Body of pancreas (tissue), 4 donors: ENCODE data around the gene SIRT7.

ENCODE experiments used
- POLR2A ChIP-seq, 3 donors: fragments of 450-650 bp; IDR thresholded peaks; one replicate each; pipeline ENCODE4 v1.6.1; 2016; ENCODE audit warnings: antibody characterized with exemption in 3 of 3, mild to moderate bottlenecking in 2 of 3
- TF ChIP-seq, protein P1 (sequence below), 7 experiments: fragments of 450-650 bp in 4 of 7; fragments of 200-600 bp in 3 of 7; sonication (generic) in 3 of 7; IDR thresholded peaks; one replicate each; pipeline ENCODE4 v1.5.1; 2016 to 2019; ENCODE audit warnings: antibody characterized with exemption in 7 of 7

DNA sequence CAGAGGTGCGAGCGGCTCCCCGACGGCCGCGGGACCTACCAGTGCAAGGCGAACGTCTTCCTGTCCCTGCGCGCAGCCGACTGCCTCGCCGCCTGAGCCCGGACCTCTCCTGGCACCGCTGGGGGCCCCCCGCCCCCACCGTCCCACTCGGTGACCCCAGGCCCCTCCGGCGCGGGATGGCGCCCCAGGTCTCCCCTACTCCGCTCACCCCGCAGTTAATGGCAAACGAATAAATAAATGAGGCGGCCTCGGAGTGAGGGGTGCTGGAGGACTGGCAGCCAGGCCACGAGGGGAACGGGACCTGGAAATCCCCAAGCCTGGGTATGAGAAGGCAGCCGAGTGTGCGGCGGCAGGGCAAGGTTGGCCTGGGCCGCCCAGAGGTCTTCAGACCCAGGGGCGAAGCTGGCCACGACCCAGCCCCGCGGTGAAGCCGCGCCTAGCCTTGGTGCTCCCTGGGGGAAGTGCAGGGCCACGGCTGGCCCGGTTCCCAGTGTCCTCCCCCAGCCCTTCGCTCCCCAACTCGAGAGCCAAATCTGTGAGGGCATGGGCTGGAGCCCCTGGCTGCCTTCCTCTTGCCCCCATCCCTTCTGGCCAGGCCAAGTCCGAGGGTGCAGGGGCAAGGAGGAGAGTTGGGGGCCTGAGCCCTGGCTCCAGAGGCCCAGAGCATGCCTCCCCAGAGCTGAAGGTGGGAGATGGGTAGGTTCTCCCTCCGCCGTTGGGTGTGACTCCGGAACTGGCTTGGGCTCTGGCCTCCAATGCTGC, 15.1 kb downstream of the SIRT7 start:
- TF ChIP-seq, protein P1, sequence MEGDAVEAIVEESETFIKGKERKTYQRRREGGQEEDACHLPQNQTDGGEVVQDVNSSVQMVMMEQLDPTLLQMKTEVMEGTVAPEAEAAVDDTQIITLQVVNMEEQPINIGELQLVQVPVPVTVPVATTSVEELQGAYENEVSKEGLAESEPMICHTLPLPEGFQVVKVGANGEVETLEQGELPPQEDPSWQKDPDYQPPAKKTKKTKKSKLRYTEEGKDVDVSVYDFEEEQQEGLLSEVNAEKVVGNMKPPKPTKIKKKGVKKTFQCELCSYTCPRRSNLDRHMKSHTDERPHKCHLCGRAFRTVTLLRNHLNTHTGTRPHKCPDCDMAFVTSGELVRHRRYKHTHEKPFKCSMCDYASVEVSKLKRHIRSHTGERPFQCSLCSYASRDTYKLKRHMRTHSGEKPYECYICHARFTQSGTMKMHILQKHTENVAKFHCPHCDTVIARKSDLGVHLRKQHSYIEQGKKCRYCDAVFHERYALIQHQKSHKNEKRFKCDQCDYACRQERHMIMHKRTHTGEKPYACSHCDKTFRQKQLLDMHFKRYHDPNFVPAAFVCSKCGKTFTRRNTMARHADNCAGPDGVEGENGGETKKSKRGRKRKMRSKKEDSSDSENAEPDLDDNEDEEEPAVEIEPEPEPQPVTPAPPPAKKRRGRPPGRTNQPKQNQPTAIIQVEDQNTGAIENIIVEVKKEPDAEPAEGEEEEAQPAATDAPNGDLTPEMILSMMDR (IDR thresholded peaks at IDR 0.05), result no peak
- TF ChIP-seq POLR2A (IDR thresholded peaks at IDR 0.05), result no peak
